OCI-LY7 (cell line): ENCODE data around the gene RASAL1.

Experiments used
- CTCF ChIP-seq: fragments of 200-600 bp; sonication (generic); conservative IDR thresholded peaks from 2 replicates; pipeline ENCODE4 v1.5.1; 2014; ENCODE audit warnings: mild to moderate bottlenecking, antibody characterized with exemption, low read length, moderate library complexity, mixed read lengths
- EZH2phosphoT487 ChIP-seq: fragments of 200-600 bp; sonication (generic); IDR thresholded peaks from 2 replicates; pipeline ENCODE4 v1.6.1; 2018; ENCODE audit warnings: low read depth, borderline replicate concordance, mild to moderate bottlenecking, mixed run types, antibody characterized with exemption, low read length, moderate library complexity, mixed read lengths

DNA sequence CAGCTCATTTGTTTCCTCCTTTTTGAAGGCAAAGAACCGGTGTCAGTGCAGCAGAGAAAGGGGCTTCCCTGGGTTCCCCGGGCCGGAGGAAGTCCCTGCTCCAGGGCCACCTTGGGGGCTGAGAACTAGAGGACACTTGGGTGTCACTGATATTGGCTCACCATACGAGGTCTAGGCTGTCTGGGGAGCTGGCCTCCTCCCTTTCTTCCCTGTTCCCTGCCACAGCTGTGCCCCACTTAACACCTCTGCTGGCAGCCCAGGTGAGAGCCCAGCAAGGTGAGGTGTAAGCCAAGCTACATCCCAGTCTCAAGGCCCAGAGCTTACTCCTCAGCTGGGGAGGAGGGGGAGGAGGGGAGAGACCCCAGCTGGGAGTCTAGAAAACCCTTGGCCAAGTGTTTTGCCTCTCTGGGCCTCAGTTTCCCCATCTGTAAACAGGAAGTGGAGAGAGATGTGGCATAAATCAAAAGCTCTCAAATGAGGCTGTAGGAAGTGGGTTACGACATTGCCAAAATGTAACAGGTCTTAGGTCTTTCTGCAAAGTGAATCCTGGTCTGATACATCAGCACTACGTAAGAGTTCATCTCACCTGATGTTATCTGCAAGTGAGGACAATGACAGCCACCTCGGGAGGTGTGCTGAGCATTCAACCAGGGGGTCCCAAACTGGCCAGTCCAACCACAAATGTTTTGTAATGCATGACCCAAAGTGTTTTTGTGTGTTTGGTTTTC is 25.5 kb downstream of the RASAL1 start:
- TF ChIP-seq CTCF = no peak
- TF ChIP-seq EZH2phosphoT487 = no peak
